OCI-LY1 (cell line): ENCODE measurements around the gene ATG5.

Experiments
- CTCF ChIP-seq: fragments of 200-600 bp; sonication (generic), shearing (Covaris generic); IDR thresholded peaks from 2 replicates; pipeline ENCODE4 v1.5.1; 2017; ENCODE audit warnings: mild to moderate bottlenecking, antibody characterized with exemption, low read length, moderate library complexity, mixed read lengths
- EZH2 ChIP-seq: fragments of 200-600 bp; sonication (generic), shearing (Covaris generic); IDR thresholded peaks from 2 replicates; pipeline ENCODE4 v1.8.0; 2017; ENCODE audit warnings: borderline replicate concordance, mixed run types, mild to moderate bottlenecking, antibody characterized with exemption, low read length, moderate library complexity, mixed read lengths

DNA sequence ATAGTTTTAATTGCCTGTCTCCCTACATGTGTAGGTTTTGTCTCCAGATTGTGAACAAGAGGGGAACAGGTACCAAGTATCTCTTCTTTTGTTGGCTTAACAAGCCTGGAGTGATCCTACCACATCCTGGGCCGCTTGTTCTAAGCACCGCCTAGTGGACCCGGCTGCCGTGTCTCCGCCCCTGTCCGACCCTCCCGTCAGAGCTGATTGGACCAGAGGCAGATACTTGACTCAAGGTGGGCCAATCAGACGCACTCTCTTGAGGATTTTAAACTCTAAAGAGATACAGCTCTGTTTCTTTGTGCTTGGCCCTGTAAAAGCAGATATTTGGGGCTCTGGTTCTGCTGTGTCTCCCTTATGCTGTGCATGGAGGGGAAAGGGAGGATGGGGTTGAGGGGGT lies 171.2 kb downstream of the ATG5 start:
- TF ChIP-seq CTCF (no peak), EZH2 (no peak)
